LHCN-M2 (cell line): ENCODE measurements around the gene BCAT1. TPM values are rescaled to one million over a fixed set of nuclear protein-coding genes. Genes with fewer than 3 reads are reported as not detected.
"Not testable (repeated sequence)": the region's sequence is repeated elsewhere in the genome, so short reads cannot be mapped to it uniquely, and the experiment has no call there.

Experiments used
- DNase-seq: peaks from one replicate; pipeline ENCODE4 v3.0.0-alpha.2; 2012; ENCODE audit warnings: low read depth
- total RNA-seq: library from RNA; depleted of rRNA; stranded (reverse); fragments of >200 nt; gene quantifications from 2 replicates; pipeline ENCODE4 v1.2.3, GENCODE V29; 2014

The BCAT1 gene
- total RNA-seq, 1 experiment from 2014 or later, result 47.6 TPM

- DNase-seq, result peak; percentile 46
Measured at GRCh38 chr12:24960222-24960855, 11.4 kb upstream of the BCAT1 start.

DNA sequence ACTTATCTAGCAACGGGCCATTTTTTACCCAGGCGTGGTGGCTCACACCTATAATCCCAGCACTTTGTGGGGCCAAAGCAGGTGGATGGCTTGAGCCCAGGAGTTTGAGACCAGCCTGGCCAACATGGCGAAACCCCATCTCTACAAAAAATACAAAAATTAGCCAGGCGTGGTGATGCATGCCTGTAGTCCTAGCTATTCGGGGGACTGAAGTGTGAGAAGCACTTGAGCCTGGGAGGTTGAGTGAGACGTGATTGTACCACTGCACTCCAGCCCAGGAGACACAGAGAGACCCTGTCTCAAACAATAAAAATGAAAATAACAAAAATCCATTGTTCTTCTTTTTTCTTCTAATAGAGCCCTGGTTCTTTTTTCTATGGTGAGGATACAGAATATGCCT is 7.5 kb upstream of the BCAT1 start:
- DNase-seq, result not testable (repeated sequence)

GRCh38 chr12:24955853-24956252 is 7.0 kb upstream of the BCAT1 start:
- no peak for DNase-seq

DNA sequence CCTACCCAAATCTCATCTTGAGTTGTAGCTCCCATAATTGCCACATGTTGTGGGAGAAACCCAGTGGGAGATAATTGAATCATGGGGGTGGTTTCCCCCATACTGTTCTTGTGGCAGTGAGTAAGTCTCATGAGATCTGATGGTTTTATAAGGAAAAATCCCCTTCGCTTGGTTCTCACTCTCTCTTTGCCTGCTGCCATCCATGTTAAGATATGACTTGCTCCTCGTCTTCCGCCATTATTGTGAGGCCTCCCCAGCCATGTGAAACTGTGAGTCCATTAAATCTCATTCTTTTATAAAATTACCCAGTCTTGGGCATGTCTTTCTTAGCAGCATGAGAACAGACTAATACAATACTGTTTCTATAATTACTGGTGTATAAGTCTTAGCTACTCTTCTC is 6.5 kb upstream of the BCAT1 start:
- no peak for DNase-seq

GRCh38 chr12:24954261-24954660 is 5.4 kb upstream of the BCAT1 start:
- no peak for DNase-seq

DNA sequence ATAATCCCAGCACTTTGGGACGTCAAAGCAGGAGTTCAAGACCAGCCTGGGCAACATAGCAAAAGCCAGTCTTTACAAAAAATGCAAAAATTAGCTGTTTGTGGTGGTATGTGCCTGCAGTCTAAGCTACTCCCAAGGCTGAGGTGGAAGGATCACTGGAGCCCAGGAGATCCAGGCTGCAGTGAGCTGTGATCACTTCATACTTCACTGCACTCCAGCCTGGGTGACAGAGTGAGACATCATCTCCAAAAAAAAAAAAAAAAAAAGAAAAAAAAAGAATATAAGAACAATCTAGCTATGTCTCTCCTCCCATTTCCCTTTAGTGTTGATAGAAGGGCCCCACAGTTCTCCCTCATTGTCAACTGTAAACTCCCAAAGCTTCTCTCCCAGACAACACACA is 3.5 kb upstream of the BCAT1 start:
- no peak for DNase-seq

GRCh38 chr12:24950231-24950834 is 1.4 kb upstream of the BCAT1 start:
- no peak for DNase-seq

- peak; percentile 54 for DNase-seq
Measured at GRCh38 chr12:24948420-24948756, 513 bp downstream of the BCAT1 start.

- DNase-seq, result no peak
Measured at GRCh38 chr12:24947541-24948419, 1.1 kb downstream of the BCAT1 start.

DNA sequence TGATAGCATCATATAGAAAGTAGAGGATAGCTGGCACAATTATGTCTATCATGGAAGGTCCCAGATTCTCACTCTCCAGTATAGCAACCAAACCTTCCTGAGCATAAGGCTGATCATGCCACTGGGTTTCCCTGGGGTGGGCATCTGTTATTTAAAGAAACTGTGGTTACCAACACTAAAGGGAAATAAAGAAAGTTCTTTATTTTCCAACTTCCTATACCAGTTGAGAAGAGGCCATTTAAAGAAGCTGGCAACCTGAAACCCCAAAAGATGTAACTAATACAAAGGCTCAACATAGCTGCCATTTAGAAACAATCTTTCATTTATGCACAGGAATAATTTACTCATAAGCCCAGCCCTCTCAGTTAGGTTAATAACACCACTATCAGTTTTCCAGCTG is 3.1 kb downstream of the BCAT1 start:
- no peak for DNase-seq

GRCh38 chr12:24945039-24945438 is 3.9 kb downstream of the BCAT1 start:
- DNase-seq, result no peak

DNA sequence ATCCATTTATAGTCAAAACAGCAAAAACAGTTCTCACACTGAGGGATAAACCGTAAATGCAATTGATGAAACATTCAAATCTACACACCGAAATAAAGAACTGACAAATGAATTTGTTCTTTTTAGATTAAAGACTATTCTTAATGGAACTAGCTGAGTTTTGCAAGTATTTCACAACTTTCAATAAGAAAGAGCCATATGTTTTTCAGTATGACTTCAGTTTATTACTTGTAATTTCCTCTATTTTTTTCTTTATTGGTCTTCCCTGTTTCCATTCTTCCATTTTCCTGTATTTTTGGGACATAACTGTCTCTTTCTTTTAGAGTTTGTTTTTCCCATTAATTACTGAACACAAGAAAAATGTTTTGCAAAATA is 4.3 kb downstream of the BCAT1 start:
- DNase-seq, result no peak

- peak; percentile 95 for DNase-seq
Measured at GRCh38 chr12:24943947-24944600, 4.8 kb downstream of the BCAT1 start.

DNA sequence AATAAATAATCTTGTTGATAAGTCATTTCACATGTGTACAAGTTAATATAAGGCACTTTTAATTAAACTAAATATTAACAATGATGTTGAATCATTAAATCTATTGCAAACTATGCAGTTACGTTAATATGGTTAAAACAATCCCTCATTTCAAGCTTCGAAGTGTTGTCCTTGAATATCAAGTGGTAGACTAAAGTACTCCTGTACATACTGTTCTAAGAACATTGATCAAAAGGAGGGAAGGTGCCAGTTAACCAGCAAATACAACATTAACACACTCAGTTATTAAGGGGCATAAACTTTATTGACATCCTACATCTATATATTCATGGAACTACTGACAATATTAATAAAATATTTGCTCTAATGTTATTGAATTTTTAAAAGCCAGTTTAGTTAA is 8.7 kb downstream of the BCAT1 start:
- no peak for DNase-seq

- not testable (repeated sequence) for DNase-seq
Measured at GRCh38 chr12:24939551-24939950, 9.3 kb downstream of the BCAT1 start.

GRCh38 chr12:24938341-24938740 is 10.6 kb downstream of the BCAT1 start:
- DNase-seq, result no peak

DNA sequence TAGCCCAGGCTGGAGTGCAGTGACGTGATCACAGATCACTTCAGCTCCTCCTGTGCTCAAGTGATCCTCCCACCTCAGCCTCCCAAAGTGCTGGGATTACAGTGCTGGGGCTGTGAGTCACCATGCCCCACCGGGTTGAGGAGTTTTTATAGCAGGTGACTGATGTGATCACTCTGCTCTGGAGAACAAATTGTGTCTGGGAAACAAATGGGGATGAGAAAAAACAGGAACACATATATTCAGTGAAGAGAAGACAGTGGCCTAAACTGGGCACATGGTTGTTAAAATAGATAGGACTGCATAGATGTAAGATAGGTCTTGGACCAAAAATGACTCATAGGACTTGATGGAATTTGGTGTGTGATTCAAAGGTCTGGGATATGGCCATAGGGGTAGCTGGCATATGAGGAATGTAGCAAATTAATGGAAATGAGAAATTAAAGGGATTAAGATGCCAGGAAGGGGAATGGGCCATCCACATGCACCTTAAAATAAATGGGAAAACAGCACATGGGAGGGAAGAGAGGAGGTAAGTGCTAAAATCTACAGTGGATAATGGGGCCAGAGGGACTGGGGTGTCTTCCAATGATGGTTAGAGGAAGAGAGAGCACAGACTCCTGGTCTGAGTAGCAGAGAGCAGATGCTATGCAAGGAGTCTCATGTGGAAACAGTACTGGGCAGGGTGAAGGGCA is 11.2 kb downstream of the BCAT1 start:
- peak; percentile 61 for DNase-seq

DNA sequence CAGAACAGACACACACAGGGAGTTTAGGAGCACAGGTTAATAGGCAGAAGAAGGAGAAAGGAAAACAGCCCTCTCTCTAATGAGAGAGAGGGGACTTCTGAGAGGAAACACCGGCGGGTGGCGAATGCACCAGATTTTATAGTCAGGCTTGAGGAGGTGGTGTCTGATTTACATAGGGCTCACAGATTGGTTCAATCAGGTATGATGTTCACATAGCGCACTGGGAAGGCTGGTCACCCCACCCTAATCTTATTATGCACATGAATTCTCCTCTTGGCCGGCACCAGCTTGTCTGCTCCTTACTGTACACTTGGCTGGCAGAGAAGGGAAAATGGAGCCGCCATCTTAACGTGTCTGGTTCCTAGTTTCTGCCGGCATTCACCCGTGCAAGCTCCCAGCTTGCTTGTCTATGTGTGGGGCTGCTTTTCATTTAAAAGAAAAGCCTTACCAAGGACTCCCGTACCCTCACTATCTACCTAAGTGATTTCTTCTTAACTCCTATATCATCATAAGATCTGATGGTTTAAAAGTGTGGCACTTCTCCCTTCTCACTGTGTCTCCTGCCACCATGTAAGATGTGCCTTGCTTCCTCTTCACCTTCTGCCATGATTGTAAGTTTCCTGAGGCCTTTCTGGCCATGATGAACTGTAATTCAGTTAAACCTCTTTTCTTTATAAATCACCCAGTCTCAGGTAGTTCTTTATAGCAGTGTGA is 15.1 kb downstream of the BCAT1 start:
- no peak for DNase-seq

DNA sequence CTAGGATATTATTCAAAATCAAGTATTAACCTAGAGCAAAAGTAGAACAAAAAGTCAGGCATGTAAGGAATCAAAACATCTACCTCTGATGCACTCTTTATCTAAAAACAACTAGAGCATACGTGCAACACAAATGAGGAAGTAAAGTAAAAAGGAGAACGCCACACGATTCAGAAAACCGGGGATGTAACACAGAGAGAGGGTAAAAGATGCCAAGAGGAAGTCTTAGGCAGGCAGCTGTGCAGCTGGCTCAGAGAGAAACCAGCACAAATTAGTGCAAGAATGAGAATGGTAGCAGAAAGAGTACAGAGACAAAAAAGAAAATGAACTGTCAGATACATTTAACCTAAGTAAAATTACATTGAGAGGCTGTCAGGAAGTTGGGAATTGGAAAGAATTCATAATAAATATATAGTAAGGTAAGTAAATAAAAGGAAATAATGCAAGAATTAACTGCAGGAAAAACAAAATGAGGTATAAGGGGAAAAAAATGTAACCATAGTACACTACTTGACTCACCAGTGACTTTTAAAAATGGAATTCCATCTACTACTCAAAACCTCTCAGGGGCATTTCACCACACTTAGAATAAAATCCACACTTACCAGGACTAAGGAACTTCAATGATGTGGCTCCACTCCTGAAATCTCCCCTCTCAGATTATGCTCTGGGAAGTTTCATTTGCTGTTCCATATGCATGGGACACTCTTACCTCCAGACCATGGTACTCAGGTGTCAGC is 17.1 kb downstream of the BCAT1 start:
- no peak for DNase-seq

DNA sequence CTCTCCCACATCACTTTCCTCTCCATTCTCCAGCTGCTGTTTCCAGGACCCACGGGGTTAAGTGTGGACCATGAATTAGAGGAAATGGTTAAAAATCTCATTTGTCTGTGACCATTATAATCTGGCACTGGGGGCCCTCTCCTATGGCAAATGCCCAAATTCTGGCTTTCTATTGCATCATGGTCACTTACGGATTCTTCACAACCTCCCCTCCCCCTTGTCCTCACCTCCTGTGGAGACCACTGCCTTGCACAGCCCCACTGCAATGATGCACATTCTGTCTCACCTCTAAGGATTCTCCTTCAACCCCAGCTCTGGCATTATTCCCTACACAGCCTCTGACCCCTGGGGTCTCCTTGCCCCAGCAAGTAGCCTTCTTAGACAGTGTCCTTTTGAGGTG is 18.9 kb downstream of the BCAT1 start:
- no peak for DNase-seq
